22Rv1 (cell line): Measurements from ENCODE around the gene RNF152.

ENCODE experiments used
- ZFX ChIP-seq: fragments of 450-650 bp; IDR thresholded peaks from 2 replicates; pipeline ENCODE4 v1.6.1; 2017; ENCODE audit warnings: antibody characterized with exemption, borderline replicate concordance
- TF ChIP-seq, protein P1 (sequence below): fragments of 450-650 bp; IDR thresholded peaks from 2 replicates; pipeline ENCODE4 v1.5.1; 2017; ENCODE audit warnings: mild to moderate bottlenecking

DNA sequence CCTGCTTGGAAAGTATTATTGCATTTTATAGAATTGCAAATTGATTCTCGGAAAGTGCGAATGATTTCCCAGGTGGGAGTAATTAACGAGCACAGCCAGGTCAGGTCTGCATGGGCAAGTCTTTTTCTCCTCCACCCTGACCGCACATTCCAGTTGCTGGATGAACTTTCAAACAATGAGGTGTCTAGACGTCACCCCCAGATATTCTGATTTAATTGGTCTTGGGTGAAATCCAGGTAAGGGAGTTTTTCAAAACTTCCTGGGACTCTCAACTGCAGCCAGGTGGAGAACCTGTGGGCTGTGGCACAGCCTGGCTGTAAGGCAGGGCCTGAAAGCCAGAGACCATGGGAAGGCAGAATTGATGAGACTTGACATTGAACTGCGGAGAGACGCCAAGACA, 15.9 kb upstream of the RNF152 start:
- TF ChIP-seq, protein P1, sequence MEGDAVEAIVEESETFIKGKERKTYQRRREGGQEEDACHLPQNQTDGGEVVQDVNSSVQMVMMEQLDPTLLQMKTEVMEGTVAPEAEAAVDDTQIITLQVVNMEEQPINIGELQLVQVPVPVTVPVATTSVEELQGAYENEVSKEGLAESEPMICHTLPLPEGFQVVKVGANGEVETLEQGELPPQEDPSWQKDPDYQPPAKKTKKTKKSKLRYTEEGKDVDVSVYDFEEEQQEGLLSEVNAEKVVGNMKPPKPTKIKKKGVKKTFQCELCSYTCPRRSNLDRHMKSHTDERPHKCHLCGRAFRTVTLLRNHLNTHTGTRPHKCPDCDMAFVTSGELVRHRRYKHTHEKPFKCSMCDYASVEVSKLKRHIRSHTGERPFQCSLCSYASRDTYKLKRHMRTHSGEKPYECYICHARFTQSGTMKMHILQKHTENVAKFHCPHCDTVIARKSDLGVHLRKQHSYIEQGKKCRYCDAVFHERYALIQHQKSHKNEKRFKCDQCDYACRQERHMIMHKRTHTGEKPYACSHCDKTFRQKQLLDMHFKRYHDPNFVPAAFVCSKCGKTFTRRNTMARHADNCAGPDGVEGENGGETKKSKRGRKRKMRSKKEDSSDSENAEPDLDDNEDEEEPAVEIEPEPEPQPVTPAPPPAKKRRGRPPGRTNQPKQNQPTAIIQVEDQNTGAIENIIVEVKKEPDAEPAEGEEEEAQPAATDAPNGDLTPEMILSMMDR: no peak
- no peak for TF ChIP-seq ZFX
